Measurements from ENCODE around the gene OPTN. TPM values are rescaled to one million over a fixed set of nuclear protein-coding genes. Genes with fewer than 3 reads are reported as not detected.

OPTN gene
- total RNA-seq, 2 experiments from 2014 or later = 32.0 to 33.0 TPM

GRCh38 chr10:13056456-13057077 is 43.4 kb upstream of the OPTN start:
- Mint-ChIP-seq H3K27ac (no peak overlapping the region), H3K4me1 (ENCODE audit: low read depth) (no peaks in the 10 kb centered on the region), H3K4me3 (no peak overlapping the region), H3K36me3 (ENCODE audit: low read depth) (no peaks in the 10 kb centered on the region), H3K9me3 (no peaks in the 10 kb centered on the region), H3K27me3 (peaks cover 6% of the 10 kb centered on the region)
- TF ChIP-seq CTCF (IDR thresholded peaks at IDR 0.05) = no peak
- CTCF ChIA-PET = interaction anchor here (0.8 kb wide), 1 partner anchor 307 kb away, joined by 3 read pairs; no protein-coding TSS in a partner anchor
- intact Hi-C loops (cut with micrococcal nuclease) = no loop called here
- DNase-seq = no peak
- ATAC-seq = no peak
- POLR2A ChIA-PET = no interaction called here

GRCh38 chr10:13062803-13063202 is 37.2 kb upstream of the OPTN start:
- Mint-ChIP-seq H3K27ac (no peak overlapping the region), H3K4me1 (ENCODE audit: low read depth) (no peaks in the 10 kb centered on the region), H3K27me3 (peaks cover 16% of the 10 kb centered on the region), H3K9me3 (no peaks in the 10 kb centered on the region), H3K36me3 (ENCODE audit: low read depth) (no peaks in the 10 kb centered on the region), H3K4me3 (no peak overlapping the region)
- DNase-seq (no peak), ATAC-seq (no peak)
- POLR2A ChIA-PET = no interaction called here
- TF ChIP-seq CTCF (IDR thresholded peaks at IDR 0.05) = no peak
- intact Hi-C loops (cut with micrococcal nuclease) = no loop called here
- CTCF ChIA-PET = interaction anchor here (4.3 kb wide), 1 partner anchor 12 kb away, joined by 17 read pairs; no protein-coding TSS in a partner anchor

DNA sequence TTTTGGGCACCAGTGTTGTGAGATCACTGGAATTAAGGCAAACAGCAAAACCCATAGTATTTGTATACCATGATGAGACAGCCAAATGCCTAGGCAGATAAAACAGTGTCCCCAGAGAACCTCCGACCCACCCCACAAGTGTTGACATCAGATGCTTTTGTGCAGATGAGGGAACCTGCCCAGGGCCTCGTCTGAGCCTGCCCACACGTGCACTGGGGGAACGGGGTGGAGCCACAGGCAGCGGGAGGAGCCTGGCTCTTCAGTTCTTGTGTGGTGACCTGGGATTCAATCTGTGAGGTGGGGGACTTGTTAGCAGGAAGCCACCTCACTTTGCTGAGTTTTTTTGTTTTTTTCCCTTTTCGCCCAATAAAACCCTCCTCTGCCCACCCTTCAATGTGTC is 33.4 kb upstream of the OPTN start:
- Mint-ChIP-seq H3K4me3 (no peak overlapping the region), H3K9me3 (no peaks in the 10 kb centered on the region), H3K27me3 (peaks cover 15% of the 10 kb centered on the region), H3K36me3 (ENCODE audit: low read depth) (no peaks in the 10 kb centered on the region), H3K4me1 (ENCODE audit: low read depth) (no peaks in the 10 kb centered on the region), H3K27ac (no peak overlapping the region)
- no peak for TF ChIP-seq CTCF (IDR thresholded peaks at IDR 0.05)
- ChIA-PET CTCF (interaction anchor here (4.3 kb wide), 1 partner anchor 8 kb away, joined by 17 read pairs; no protein-coding TSS in a partner anchor), POLR2A (no interaction called here)
- DNase-seq = no peak
- ATAC-seq = no peak
- intact Hi-C loops (cut with micrococcal nuclease) = no loop called here

DNA sequence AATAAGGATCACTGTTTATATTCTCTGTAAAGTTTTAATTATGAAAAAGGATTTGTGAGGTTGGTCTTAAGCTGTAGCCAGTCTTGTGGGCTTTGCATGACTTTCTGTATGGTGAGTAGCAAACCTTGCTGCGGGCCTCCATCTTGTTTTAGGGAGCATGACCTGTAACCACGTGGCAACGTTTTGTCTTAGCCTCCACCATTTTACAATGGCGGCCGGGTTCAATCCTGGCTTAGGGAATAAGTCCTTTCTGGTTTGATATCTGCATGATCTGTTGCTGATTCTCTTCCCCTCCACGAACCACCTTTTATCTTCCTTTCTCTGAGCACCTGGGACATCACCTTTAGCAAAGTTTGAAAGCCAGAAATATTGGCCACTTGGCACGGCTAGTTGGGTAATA is 32.5 kb upstream of the OPTN start:
- no peak for TF ChIP-seq CTCF (IDR thresholded peaks at IDR 0.05)
- no peak overlapping the region for H3K27ac Mint-ChIP-seq
- no peaks in the 10 kb centered on the region for H3K9me3 Mint-ChIP-seq
- DNase-seq (no peak), ATAC-seq (no peak)
- H3K4me1 Mint-ChIP-seq (ENCODE audit: low read depth) = no peaks in the 10 kb centered on the region
- CTCF ChIA-PET = no interaction called here
- H3K27me3 Mint-ChIP-seq = peaks cover 14% of the 10 kb centered on the region
- no peaks in the 10 kb centered on the region for H3K36me3 Mint-ChIP-seq (ENCODE audit: low read depth)
- intact Hi-C loops (cut with micrococcal nuclease) = no loop called here
- POLR2A ChIA-PET = no interaction called here
- H3K4me3 Mint-ChIP-seq = no peak overlapping the region

- no peaks in the 10 kb centered on the region for H3K9me3 Mint-ChIP-seq
- H3K4me1 Mint-ChIP-seq (ENCODE audit: low read depth) = no peaks in the 10 kb centered on the region
- ChIA-PET CTCF (no interaction called here), POLR2A (no interaction called here)
- H3K27me3 Mint-ChIP-seq = peaks cover 11% of the 10 kb centered on the region
- no peak for DNase-seq
- H3K36me3 Mint-ChIP-seq (ENCODE audit: low read depth) = no peaks in the 10 kb centered on the region
- intact Hi-C loops (cut with micrococcal nuclease) = no loop called here
- TF ChIP-seq CTCF (IDR thresholded peaks at IDR 0.05) = no peak
- no peak overlapping the region for H3K27ac Mint-ChIP-seq
- H3K4me3 Mint-ChIP-seq = no peak overlapping the region
- ATAC-seq = no peak
These were observed 31.9 kb upstream of the OPTN start for GRCh38 chr10:13068071-13068470.
